Measurements from ENCODE around the gene MID1.

DNA sequence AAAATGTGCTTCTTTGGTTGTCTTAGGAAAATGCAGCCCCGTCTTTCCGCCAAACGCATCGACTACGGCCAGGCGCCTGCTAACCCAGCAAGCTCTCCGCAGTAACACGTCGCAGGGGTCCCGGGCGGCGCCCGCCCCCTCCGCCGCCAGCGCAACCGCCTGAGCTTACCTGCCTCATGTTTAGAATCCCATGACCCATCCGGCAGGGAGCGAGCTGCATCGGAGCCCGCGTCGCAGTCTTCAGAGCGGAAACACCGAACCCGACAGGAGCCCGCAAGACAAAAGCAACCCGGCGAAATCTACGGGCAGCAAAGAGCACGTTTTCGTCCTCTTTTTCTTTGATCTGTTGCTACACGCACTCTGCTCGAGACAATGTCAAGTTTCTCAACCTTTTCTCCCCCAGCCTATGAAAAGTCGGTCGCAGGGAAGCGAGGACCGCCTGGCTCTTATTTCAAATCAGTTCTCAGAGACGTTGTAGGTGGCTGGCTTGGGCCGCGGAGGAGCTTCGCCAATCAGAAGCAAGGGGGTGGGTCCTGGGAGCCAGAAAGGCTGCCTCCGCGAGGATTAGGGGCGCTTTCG is at the start of gene MID1:
- TF ChIP-seq, protein P1, sequence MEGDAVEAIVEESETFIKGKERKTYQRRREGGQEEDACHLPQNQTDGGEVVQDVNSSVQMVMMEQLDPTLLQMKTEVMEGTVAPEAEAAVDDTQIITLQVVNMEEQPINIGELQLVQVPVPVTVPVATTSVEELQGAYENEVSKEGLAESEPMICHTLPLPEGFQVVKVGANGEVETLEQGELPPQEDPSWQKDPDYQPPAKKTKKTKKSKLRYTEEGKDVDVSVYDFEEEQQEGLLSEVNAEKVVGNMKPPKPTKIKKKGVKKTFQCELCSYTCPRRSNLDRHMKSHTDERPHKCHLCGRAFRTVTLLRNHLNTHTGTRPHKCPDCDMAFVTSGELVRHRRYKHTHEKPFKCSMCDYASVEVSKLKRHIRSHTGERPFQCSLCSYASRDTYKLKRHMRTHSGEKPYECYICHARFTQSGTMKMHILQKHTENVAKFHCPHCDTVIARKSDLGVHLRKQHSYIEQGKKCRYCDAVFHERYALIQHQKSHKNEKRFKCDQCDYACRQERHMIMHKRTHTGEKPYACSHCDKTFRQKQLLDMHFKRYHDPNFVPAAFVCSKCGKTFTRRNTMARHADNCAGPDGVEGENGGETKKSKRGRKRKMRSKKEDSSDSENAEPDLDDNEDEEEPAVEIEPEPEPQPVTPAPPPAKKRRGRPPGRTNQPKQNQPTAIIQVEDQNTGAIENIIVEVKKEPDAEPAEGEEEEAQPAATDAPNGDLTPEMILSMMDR (IDR thresholded peaks at IDR 0.05), result no peak
- TF ChIP-seq POLR2A (IDR thresholded peaks at IDR 0.05) (no peak), POLR2AphosphoS5 (IDR thresholded peaks at IDR 0.05) (peak; percentile 41), EP300 (IDR thresholded peaks at IDR 0.05) (no peak)
